SU-DHL-6 (cell line): ENCODE data around the gene SMARCA1.

Source experiments
- H2AFZ ChIP-seq: fragments of 200-600 bp; sonication (generic); 2 replicates; pipeline ENCODE4 v1.6.1; 2014; ENCODE audit warnings: low read depth, mild to moderate bottlenecking, moderate library complexity, mixed read lengths, antibody characterized with exemption, low read length; ENCODE audit not compliant: severe bottlenecking
- H3F3A ChIP-seq: fragments of 200-600 bp; shearing (Covaris generic); 2 replicates; pipeline ENCODE4 v1.6.0; 2016; ENCODE audit warnings: antibody characterized with exemption, mild to moderate bottlenecking; ENCODE audit not compliant: insufficient read depth
- H3K27ac ChIP-seq: fragments of 200-600 bp; sonication (generic); 2 replicates; pipeline ENCODE4 v1.5.1; 2016; ENCODE audit warnings: low read depth, mild to moderate bottlenecking, low read length, moderate library complexity, mixed read lengths
- H3K27me3 ChIP-seq: fragments of 200-600 bp; sonication (generic), shearing (Covaris generic); 2 replicates; pipeline ENCODE4 v1.6.0; 2014; ENCODE audit warnings: mild to moderate bottlenecking, low read length
- H3K36me3 ChIP-seq: fragments of 200-600 bp; sonication (generic); 2 replicates; pipeline ENCODE4 v1.6.1; 2014; ENCODE audit warnings: mild to moderate bottlenecking, low read length, mixed read lengths
- H3K4me2 ChIP-seq: fragments of 300-600, 200-600 bp; shearing (Covaris generic), sonication (generic); 2 replicates; pipeline ENCODE4 v1.6.0; 2014; ENCODE audit warnings: low read length, low read depth, mild to moderate bottlenecking; ENCODE audit not compliant: poor library complexity, severe bottlenecking
- H3K4me3 ChIP-seq: fragments of 200-600 bp; sonication (generic); 2 replicates; pipeline ENCODE4 v1.5.1; 2014; ENCODE audit warnings: antibody characterized with exemption, low read length, mild to moderate bottlenecking, mixed read lengths; ENCODE audit not compliant: insufficient read depth, poor library complexity, severe bottlenecking
- H3K79me2 ChIP-seq: fragments of 200-600 bp; sonication (generic); 2 replicates; pipeline ENCODE4 v1.6.1; 2014; ENCODE audit warnings: mild to moderate bottlenecking, low read length, moderate library complexity; ENCODE audit not compliant: insufficient read depth
- H3K9ac ChIP-seq: fragments of 200-600 bp; sonication (generic); 2 replicates; pipeline ENCODE4 v1.7.0; 2014; ENCODE audit warnings: mild to moderate bottlenecking, low read length
- H3K9me2 ChIP-seq: fragments of 200-600 bp; sonication (generic); replicated peaks from 2 replicates; pipeline ENCODE4 v1.6.1; 2014; ENCODE audit warnings: low read length; ENCODE audit not compliant: insufficient read depth
- H3K9me3 ChIP-seq: fragments of 200-600 bp; sonication (generic); 2 replicates; pipeline ENCODE4 v1.6.1; 2014; ENCODE audit warnings: low read length, mixed read lengths; ENCODE audit not compliant: insufficient read depth
- H4K20me1 ChIP-seq: fragments of 200-600 bp; sonication (generic); 2 replicates; pipeline ENCODE4 v1.6.1; 2014; ENCODE audit warnings: low read depth, mild to moderate bottlenecking, antibody characterized with exemption, low read length, moderate library complexity, mixed read lengths
- EZH2phosphoT487 ChIP-seq: fragments of 200-600 bp; sonication (generic), shearing (Covaris generic); conservative IDR thresholded peaks from 2 replicates; pipeline ENCODE4 v1.6.1; 2018; ENCODE audit warnings: mild to moderate bottlenecking, antibody characterized with exemption, low read length, moderate library complexity, mixed read lengths
- TF ChIP-seq, protein P1 (sequence below): fragments of 200-600 bp; sonication (generic); IDR thresholded peaks from one replicate; pipeline ENCODE4 v1.5.1; 2017; ENCODE audit warnings: antibody characterized with exemption, mild to moderate bottlenecking, low read length, moderate library complexity; ENCODE audit not compliant: insufficient read depth, poor library complexity, severe bottlenecking

Gene SMARCA1

DNA sequence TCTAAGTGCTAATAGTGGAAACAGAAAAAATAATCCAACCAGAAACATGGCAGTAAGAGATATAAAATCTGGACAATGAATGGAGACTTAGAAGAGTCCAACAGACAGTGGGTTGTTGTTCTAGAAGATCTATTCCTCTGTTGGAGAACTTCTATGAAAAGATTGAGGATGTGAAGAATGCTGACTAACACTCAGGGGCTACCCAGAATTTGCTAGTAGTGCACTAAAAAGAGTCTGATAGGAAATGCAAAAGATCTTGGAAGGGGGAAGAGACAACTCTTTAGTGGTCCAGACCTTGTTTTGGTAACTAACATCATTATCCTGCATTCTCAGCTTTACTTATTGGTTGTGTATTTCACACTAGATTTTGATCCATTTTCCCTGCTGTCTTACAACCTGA, 77.9 kb downstream of the SMARCA1 start:
- H3K4me2 ChIP-seq, result no peak overlapping the region
- no peak overlapping the region for H3K27ac ChIP-seq
- H3K9me2 ChIP-seq, result no peaks in the 10 kb centered on the region
- H3K9ac ChIP-seq, result no peak overlapping the region
- H3K4me3 ChIP-seq, result no peak overlapping the region
- H3K36me3 ChIP-seq, result no peaks in the 10 kb centered on the region
- no peak overlapping the region for H2AFZ ChIP-seq
- no peaks in the 10 kb centered on the region for H3K79me2 ChIP-seq
- TF ChIP-seq EZH2phosphoT487, result no peak
- TF ChIP-seq, protein P1, sequence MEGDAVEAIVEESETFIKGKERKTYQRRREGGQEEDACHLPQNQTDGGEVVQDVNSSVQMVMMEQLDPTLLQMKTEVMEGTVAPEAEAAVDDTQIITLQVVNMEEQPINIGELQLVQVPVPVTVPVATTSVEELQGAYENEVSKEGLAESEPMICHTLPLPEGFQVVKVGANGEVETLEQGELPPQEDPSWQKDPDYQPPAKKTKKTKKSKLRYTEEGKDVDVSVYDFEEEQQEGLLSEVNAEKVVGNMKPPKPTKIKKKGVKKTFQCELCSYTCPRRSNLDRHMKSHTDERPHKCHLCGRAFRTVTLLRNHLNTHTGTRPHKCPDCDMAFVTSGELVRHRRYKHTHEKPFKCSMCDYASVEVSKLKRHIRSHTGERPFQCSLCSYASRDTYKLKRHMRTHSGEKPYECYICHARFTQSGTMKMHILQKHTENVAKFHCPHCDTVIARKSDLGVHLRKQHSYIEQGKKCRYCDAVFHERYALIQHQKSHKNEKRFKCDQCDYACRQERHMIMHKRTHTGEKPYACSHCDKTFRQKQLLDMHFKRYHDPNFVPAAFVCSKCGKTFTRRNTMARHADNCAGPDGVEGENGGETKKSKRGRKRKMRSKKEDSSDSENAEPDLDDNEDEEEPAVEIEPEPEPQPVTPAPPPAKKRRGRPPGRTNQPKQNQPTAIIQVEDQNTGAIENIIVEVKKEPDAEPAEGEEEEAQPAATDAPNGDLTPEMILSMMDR, result no peak
- H3K9me3 ChIP-seq, result no peaks in the 10 kb centered on the region
- H3F3A ChIP-seq, result no peaks in the 10 kb centered on the region
- no peaks in the 10 kb centered on the region for H4K20me1 ChIP-seq
- H3K27me3 ChIP-seq, result no peaks in the 10 kb centered on the region

DNA sequence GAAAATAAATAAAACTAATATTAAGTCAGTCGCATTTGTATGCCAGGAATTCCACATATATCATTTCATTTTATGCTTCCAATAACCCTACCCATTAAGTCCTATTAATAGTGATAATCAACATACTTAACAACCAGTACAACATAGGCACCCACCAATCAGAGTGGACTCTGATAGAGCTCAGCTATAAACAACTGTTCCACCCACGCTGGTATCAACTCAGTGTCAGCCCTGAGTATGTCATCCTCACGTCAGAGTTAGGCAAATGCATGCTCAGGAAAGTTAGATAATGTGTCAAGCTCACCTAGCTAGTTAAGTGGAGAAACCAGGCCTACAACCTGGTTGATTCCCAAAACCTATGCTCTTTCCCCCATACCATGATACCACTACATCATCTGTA, 89.3 kb downstream of the SMARCA1 start:
- Histone ChIP-seq H3K27ac (no peak overlapping the region), H3K4me3 (no peak overlapping the region), H3K9ac (no peak overlapping the region), H3K4me2 (no peak overlapping the region), H3K9me2 (no peaks in the 10 kb centered on the region), H3K9me3 (no peaks in the 10 kb centered on the region), H2AFZ (no peak overlapping the region), H3F3A (no peaks in the 10 kb centered on the region), H3K36me3 (no peaks in the 10 kb centered on the region), H4K20me1 (no peaks in the 10 kb centered on the region), H3K79me2 (no peaks in the 10 kb centered on the region), H3K27me3 (no peaks in the 10 kb centered on the region)
- TF ChIP-seq, protein P1, result no peak

DNA sequence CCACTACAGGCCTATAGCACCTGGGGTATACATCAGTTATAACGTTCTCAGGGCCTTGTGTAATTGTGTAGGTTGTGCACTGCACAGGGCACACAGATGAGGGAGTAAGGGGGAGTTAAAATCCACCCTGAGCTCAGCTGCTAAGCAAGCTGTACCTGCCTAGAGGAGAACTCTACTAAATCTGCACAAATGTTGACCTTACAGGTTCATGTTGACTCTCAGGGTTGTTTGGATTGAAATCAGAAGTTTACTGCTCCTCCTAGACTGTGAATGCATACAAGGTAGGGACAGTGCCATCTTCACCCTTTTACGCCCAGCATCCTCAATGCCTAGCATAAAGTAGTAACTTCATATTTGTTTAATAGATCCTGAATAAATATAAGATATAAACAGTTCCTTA, 89.8 kb downstream of the SMARCA1 start:
- no peaks in the 10 kb centered on the region for H3K36me3 ChIP-seq

More for the DNA sequence above, 89.8 kb downstream of the SMARCA1 start:
- Histone ChIP-seq H3K9me3 (no peaks in the 10 kb centered on the region), H3K27me3 (no peaks in the 10 kb centered on the region), H3K4me2 (no peak overlapping the region), H3K79me2 (no peaks in the 10 kb centered on the region), H3K4me3 (no peak overlapping the region), H2AFZ (no peak overlapping the region), H4K20me1 (no peaks in the 10 kb centered on the region), H3K9me2 (no peaks in the 10 kb centered on the region), H3F3A (no peaks in the 10 kb centered on the region), H3K27ac (no peak overlapping the region), H3K9ac (no peak overlapping the region)
- TF ChIP-seq EZH2phosphoT487, result no peak
- TF ChIP-seq, protein P1, result no peak
